ENCODE data around the gene FAM3C.

- TF ChIP-seq POLR2A (IDR thresholded peaks at IDR 0.05) (no peak), CTCF (IDR thresholded peaks at IDR 0.05) (no peak), EP300 (IDR thresholded peaks at IDR 0.05) (no peak)
These were observed 67.5 kb downstream of the FAM3C start, which contains the start of gene WNT16 for GRCh38 chr7:121328508-121329190.
